Activated naive CD8-positive, alpha-beta T cell treated with anti-CD3 and anti-CD28 coated beads, Interleukin-2, amount 10 ng/mL, durations not matched to agents 7 days and 5 days (primary cell): ENCODE data around the gene PHAF1. TPM values are rescaled to one million over a fixed set of nuclear protein-coding genes. Genes with fewer than 3 reads are reported as not detected.
A peak's percentile ranks its signal among the peaks of the same experiment; 100 is the strongest.

ENCODE experiments used
- ATAC-seq: fragments of 150-1000 bp; cut with Tn5 transposase; one replicate; pipeline ENCODE4 v1.10.0; 2021; ENCODE audit warnings: low read depth, moderate library complexity
- POLR2A ChIA-PET: fragments of 350-600 bp; sonication (Branson Sonifier 250); formaldehyde crosslinking; loops from one replicate; lab custom pipeline; 2021; ENCODE audit warnings: antibody characterized with exemption; lab: Charles Lee
- DNase-seq: peaks from one replicate; pipeline ENCODE4 v3.0.0; 2021
- H3K27ac Mint-ChIP-seq: one replicate; pipeline ENCODE4 v1.8.0; 2022; ENCODE audit warnings: mild to moderate bottlenecking, mixed read lengths
- H3K27me3 Mint-ChIP-seq: one replicate; pipeline ENCODE4 v1.8.0; 2022; ENCODE audit warnings: mild to moderate bottlenecking, moderate library complexity, mixed read lengths
- H3K36me3 Mint-ChIP-seq: one replicate; pipeline ENCODE4 v1.8.0; 2021; ENCODE audit warnings: mild to moderate bottlenecking, mixed read lengths
- H3K4me1 Mint-ChIP-seq: one replicate; pipeline ENCODE4 v1.8.0; 2021; ENCODE audit warnings: mixed read lengths
- H3K4me3 Mint-ChIP-seq: one replicate; pipeline ENCODE4 v1.8.0; 2022; ENCODE audit warnings: mild to moderate bottlenecking, moderate library complexity, mixed read lengths
- H3K9me3 Mint-ChIP-seq: one replicate; pipeline ENCODE4 v1.8.0; 2021; ENCODE audit warnings: mixed read lengths
- total RNA-seq, 2 experiments: library from RNA; stranded (reverse); gene quantifications; one replicate each; pipeline ENCODE4 v1.2.3, GENCODE V29; 2021

PHAF1 gene
- total RNA-seq, 2 experiments from 2014 or later: 16.6 to 17.3 TPM

DNA sequence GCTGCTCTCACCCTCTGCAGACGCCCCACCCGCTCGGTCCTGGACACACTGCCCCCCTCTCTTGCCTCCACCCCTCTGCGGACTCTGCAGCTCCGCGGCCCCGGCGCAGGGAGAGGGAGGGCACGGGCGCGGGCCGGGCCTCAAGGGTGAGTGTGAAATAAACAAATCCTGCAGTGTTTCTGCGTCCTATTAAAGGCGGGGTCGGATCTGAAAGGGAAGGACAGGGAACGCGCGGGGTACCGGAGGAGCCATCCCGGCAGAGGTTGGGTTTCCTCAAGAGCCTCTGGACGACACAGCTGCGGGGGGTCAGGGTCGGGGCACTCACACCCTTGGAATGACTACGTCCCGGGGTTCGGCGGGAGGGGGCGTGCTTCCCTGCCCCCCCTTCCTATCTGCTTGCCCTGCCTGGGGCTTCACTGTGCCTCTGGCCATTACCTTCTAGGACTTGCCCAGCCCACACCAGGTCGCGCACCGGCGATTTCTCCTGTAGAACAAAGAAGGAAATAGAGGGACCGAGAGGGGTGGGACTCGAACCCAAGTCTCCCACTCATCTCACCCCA, 54.3 kb downstream of the PHAF1 start:
- peak overlapping the region; percentile 48 for H3K27ac Mint-ChIP-seq
- peaks cover 20% of the 10 kb centered on the region for H3K4me1 Mint-ChIP-seq
- H3K4me3 Mint-ChIP-seq: peak overlapping the region; percentile 55
- no peak for ATAC-seq
- peaks cover 7% of the 10 kb centered on the region for H3K36me3 Mint-ChIP-seq
- H3K27me3 Mint-ChIP-seq: peaks cover 57% of the 10 kb centered on the region
- no peak for DNase-seq
- POLR2A ChIA-PET: interaction anchor here (0.6 to 2.3 kb wide), 4 partner anchors 12 to 189 kb away, joined by 4 to 15 read pairs (median 4); partner anchors contain the start of gene B3GNT9
- no peaks in the 10 kb centered on the region for H3K9me3 Mint-ChIP-seq

GRCh38 chr16:67164599-67165061, 54.9 kb downstream of the PHAF1 start, which contains the start of gene HSF4:
Gene HSF4 (plus strand): TSS chr16:67164745. CDS start chr16:67164812, 67 bp downstream.
- Mint-ChIP-seq H3K9me3 (no peaks in the 10 kb centered on the region), H3K27me3 (peaks cover 59% of the 10 kb centered on the region), H3K27ac (peak within 1 kb of the TSS; percentile 48), H3K4me3 (peak within 1 kb of the TSS; percentile 55), H3K4me1 (peaks cover 20% of the 10 kb centered on the region), H3K36me3 (peaks cover 7% of the 10 kb centered on the region)
- DNase-seq (peak; percentile 57), ATAC-seq (no peak)
- POLR2A ChIA-PET: interaction anchor here (1.0 to 2.5 kb wide), 3 partner anchors 10 to 28 kb away, joined by 4 to 15 read pairs (median 6); partner anchors contain the start of gene E2F4

GRCh38 chr16:67165121-67166078, 55.7 kb downstream of the PHAF1 start:
- Mint-ChIP-seq H3K9me3 (no peaks in the 10 kb centered on the region), H3K27me3 (peaks cover 64% of the 10 kb centered on the region), H3K4me3 (peak overlapping the region; percentile 55), H3K4me1 (peaks cover 25% of the 10 kb centered on the region), H3K27ac (peak overlapping the region; percentile 21), H3K36me3 (peaks cover 7% of the 10 kb centered on the region)
- ATAC-seq: no peak
- POLR2A ChIA-PET: interaction anchor here (1.0 to 2.5 kb wide), 3 partner anchors 10 to 27 kb away, joined by 4 to 15 read pairs (median 6); partner anchors contain the start of gene E2F4
- no peak for DNase-seq

DNA sequence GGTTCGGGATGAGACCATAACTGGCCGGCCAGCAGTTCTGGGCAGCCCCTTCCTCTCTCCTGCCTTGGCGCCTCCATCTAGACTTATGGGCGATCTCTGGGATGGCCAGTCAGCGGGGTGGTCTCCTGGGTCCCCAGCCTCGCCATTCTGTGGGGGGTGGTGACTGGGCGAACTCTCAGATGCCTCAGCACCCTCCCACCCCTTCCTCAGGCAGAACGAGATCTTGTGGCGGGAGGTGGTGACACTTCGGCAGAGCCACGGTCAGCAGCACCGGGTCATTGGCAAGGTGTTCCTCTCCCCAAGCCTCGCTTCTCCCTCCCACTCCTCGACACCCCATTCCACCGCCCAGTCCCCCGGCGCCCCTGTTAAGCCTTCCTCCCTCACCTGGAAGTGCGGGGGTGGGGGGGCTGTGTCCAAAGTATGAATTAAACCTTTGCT, 56.4 kb downstream of the PHAF1 start:
- no peaks in the 10 kb centered on the region for H3K9me3 Mint-ChIP-seq
- no peak for ATAC-seq
- peaks cover 8% of the 10 kb centered on the region for H3K36me3 Mint-ChIP-seq
- no peak for DNase-seq
- H3K27ac Mint-ChIP-seq: no peak overlapping the region
- peaks cover 67% of the 10 kb centered on the region for H3K27me3 Mint-ChIP-seq
- POLR2A ChIA-PET: interaction anchor here (2.1 to 2.5 kb wide), 2 partner anchors 9 to 11 kb away, joined by 6 to 15 read pairs; no protein-coding TSS in a partner anchor
- peaks cover 27% of the 10 kb centered on the region for H3K4me1 Mint-ChIP-seq
- peak overlapping the region; percentile 8 for H3K4me3 Mint-ChIP-seq

DNA sequence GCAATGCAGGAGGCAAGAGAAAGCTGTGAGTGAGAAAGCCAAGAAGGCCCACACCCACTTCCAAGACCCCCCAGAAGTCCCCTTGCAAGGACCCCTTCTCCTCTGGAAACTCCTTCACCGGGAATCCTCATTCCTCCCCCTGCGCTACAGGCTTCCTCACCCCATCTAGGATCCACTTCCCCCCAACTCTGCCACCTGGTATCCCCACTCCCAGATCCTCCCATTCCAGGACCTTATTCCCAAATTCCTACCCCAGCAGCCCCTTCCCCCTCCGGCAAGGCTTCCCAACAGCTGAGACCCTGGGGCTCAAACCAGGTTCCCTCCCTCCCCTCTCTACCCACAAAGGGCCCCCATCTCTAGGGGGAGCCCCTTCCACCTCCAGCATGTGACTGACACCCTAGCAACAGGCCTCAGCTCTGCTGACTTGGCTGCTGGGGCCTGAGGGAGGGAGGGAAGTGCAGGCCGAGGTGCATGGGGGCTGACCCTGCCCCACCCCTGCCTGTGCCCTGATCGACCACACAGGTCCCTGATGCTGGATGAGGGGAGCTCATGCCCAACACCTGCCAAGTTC, 56.9 kb downstream of the PHAF1 start:
- Mint-ChIP-seq H3K27ac (no peak overlapping the region), H3K9me3 (no peaks in the 10 kb centered on the region), H3K27me3 (peaks cover 70% of the 10 kb centered on the region), H3K4me3 (peak overlapping the region; percentile 29), H3K36me3 (peaks cover 10% of the 10 kb centered on the region), H3K4me1 (peaks cover 30% of the 10 kb centered on the region)
- ATAC-seq (no peak), DNase-seq (no peak)
- POLR2A ChIA-PET: interaction anchor here (2.1 to 2.5 kb wide), 2 partner anchors 8 to 11 kb away, joined by 6 to 15 read pairs; no protein-coding TSS in a partner anchor

DNA sequence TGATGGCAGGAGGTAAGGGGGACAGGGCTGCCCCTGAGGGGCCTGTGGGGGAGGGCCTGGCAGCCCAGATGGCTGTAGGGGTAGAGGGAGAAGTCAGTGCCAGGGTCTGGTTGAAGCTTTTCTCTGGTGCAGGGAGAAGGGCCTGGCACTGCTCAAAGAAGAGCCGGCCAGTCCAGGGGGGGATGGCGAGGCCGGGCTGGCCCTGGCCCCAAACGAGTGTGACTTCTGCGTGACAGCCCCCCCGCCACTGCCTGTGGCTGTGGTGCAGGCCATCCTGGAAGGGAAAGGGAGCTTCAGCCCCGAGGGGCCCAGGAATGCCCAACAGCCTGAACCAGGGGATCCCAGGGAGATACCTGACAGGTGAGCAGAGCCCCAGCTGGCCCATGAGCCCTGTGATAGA, 57.8 kb downstream of the PHAF1 start:
- Mint-ChIP-seq H3K4me1 (peaks cover 27% of the 10 kb centered on the region), H3K36me3 (peaks cover 11% of the 10 kb centered on the region), H3K9me3 (no peaks in the 10 kb centered on the region), H3K27me3 (peaks cover 70% of the 10 kb centered on the region), H3K4me3 (no peak overlapping the region), H3K27ac (no peak overlapping the region)
- no peak for DNase-seq
- POLR2A ChIA-PET: interaction anchor here (1.0 kb wide), 1 partner anchor 9 kb away, joined by 3 read pairs; no protein-coding TSS in a partner anchor
- no peak for ATAC-seq

DNA sequence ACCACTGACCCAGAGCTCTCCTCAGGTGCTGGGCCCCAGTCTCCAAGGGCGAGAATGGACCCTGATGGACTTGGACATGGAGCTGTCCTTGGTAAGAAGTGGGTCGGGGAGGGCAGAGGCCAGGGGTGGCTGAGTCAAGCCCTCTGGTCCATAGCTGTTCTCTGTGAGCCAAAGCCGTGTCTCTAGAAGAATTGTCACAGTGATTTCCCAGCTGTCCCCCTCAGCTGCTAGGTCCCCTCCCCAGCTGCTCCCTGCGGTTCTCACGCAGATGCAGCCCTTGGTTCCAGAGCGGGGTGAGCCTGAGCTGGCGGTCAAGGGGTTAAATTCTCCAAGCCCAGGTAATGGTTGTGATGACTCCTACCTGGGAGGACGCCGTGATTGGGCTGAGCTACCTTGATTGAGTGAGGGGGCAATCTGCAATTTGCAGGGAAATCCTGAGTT, 59.3 kb downstream of the PHAF1 start:
- peaks cover 75% of the 10 kb centered on the region for H3K27me3 Mint-ChIP-seq
- H3K4me1 Mint-ChIP-seq: peaks cover 36% of the 10 kb centered on the region
- no peak for ATAC-seq
- no peak overlapping the region for H3K4me3 Mint-ChIP-seq
- POLR2A ChIA-PET: interaction anchor here (0.5 kb wide), 1 partner anchor 56 kb away, joined by 4 read pairs; no protein-coding TSS in a partner anchor
- no peak overlapping the region for H3K27ac Mint-ChIP-seq
- peaks cover 12% of the 10 kb centered on the region for H3K36me3 Mint-ChIP-seq
- H3K9me3 Mint-ChIP-seq: no peaks in the 10 kb centered on the region
- no peak for DNase-seq

GRCh38 chr16:67169642-67170167, 60.0 kb downstream of the PHAF1 start:
- Mint-ChIP-seq H3K27me3 (peaks cover 72% of the 10 kb centered on the region), H3K27ac (peak overlapping the region; percentile 76), H3K36me3 (peaks cover 12% of the 10 kb centered on the region), H3K9me3 (no peaks in the 10 kb centered on the region), H3K4me1 (peaks cover 35% of the 10 kb centered on the region), H3K4me3 (peak overlapping the region; percentile 88)
- ATAC-seq: no peak
- DNase-seq: peak; percentile 71
- POLR2A ChIA-PET: interaction anchor here (0.9 to 2.8 kb wide), 3 partner anchors 9 to 18 kb away, joined by 5 to 13 read pairs (median 6); partner anchors contain the start of genes B3GNT9, FBXL8 and TRADD

- H3K27me3 Mint-ChIP-seq: peaks cover 66% of the 10 kb centered on the region
- peaks cover 12% of the 10 kb centered on the region for H3K36me3 Mint-ChIP-seq
- H3K9me3 Mint-ChIP-seq: no peaks in the 10 kb centered on the region
- DNase-seq: peak; percentile 70
- POLR2A ChIA-PET: interaction anchor here (0.9 to 2.8 kb wide), 3 partner anchors 10 to 19 kb away, joined by 5 to 13 read pairs (median 6); partner anchors contain the start of genes B3GNT9, FBXL8 and TRADD
- H3K4me1 Mint-ChIP-seq: peaks cover 33% of the 10 kb centered on the region
- peak; percentile 17 for ATAC-seq
- peak within 1 kb of the TSS; percentile 88 for H3K4me3 Mint-ChIP-seq
- peak within 1 kb of the TSS; percentile 76 for H3K27ac Mint-ChIP-seq
Observed at GRCh38 chr16:67170168-67170948, 60.6 kb downstream of the PHAF1 start, which contains the start of gene NOL3. Gene NOL3 (plus strand): TSS chr16:67170538.

- POLR2A ChIA-PET: interaction anchor here (1.1 to 2.8 kb wide), 2 partner anchors 11 to 20 kb away, joined by 5 to 13 read pairs; partner anchors contain the start of genes B3GNT9, FBXL8 and TRADD
- DNase-seq (no peak), ATAC-seq (no peak)
- peak overlapping the region; percentile 23 for H3K27ac Mint-ChIP-seq
- H3K4me3 Mint-ChIP-seq: peak overlapping the region; percentile 65
- peaks cover 30% of the 10 kb centered on the region for H3K4me1 Mint-ChIP-seq
- H3K27me3 Mint-ChIP-seq: peaks cover 66% of the 10 kb centered on the region
- peaks cover 12% of the 10 kb centered on the region for H3K36me3 Mint-ChIP-seq
- H3K9me3 Mint-ChIP-seq: no peaks in the 10 kb centered on the region
Observed at GRCh38 chr16:67170949-67171649, 61.4 kb downstream of the PHAF1 start.

- Mint-ChIP-seq H3K27me3 (peaks cover 52% of the 10 kb centered on the region), H3K27ac (peak overlapping the region; percentile 72)
Observed at GRCh38 chr16:67173323-67173722, 63.6 kb downstream of the PHAF1 start.

More at GRCh38 chr16:67173323-67173722, 63.6 kb downstream of the PHAF1 start:
- H3K9me3 Mint-ChIP-seq: no peaks in the 10 kb centered on the region
- peaks cover 34% of the 10 kb centered on the region for H3K4me1 Mint-ChIP-seq
- DNase-seq (no peak), ATAC-seq (no peak)
- POLR2A ChIA-PET: interaction anchor here (0.9 to 3.7 kb wide), 4 partner anchors 10 to 160 kb away, joined by 4 to 28 read pairs (median 4); partner anchors contain the start of genes FBXL8 and TRADD
- peaks cover 20% of the 10 kb centered on the region for H3K36me3 Mint-ChIP-seq
- H3K4me3 Mint-ChIP-seq: peak overlapping the region; percentile 90
